ENCODE data around the gene MEF2C. TPM values are rescaled to one million over a fixed set of nuclear protein-coding genes. Genes with fewer than 3 reads are reported as not detected.

The MEF2C gene
- total RNA-seq, 1 experiment from 2014 or later: 13.0 TPM

DNA sequence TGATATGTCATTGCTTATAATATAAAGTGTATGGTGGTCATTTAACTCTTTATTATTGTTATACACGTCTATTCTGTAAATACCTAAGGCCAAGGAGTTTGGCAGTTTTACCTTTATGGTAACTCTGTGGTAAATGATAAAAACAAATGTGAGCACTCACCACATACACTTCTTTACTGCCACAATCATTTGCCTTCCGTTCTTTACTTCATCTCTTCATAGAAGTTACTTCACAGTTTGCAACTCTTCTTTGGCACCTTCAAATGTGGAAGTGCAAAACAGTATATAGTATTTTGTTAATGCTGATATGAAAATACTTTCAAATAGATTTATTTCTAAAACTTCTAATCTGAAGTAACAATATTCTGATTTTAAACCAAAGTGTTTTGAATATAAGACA, 4.4 kb upstream of the MEF2C start:
- CTCF ChIA-PET: no interaction called here

More for the DNA sequence above, 4.4 kb upstream of the MEF2C start:
- TF ChIP-seq EGR1 (IDR thresholded peaks at IDR 0.05; ENCODE audit: low read depth): no peak
- TF ChIP-seq, protein P1, sequence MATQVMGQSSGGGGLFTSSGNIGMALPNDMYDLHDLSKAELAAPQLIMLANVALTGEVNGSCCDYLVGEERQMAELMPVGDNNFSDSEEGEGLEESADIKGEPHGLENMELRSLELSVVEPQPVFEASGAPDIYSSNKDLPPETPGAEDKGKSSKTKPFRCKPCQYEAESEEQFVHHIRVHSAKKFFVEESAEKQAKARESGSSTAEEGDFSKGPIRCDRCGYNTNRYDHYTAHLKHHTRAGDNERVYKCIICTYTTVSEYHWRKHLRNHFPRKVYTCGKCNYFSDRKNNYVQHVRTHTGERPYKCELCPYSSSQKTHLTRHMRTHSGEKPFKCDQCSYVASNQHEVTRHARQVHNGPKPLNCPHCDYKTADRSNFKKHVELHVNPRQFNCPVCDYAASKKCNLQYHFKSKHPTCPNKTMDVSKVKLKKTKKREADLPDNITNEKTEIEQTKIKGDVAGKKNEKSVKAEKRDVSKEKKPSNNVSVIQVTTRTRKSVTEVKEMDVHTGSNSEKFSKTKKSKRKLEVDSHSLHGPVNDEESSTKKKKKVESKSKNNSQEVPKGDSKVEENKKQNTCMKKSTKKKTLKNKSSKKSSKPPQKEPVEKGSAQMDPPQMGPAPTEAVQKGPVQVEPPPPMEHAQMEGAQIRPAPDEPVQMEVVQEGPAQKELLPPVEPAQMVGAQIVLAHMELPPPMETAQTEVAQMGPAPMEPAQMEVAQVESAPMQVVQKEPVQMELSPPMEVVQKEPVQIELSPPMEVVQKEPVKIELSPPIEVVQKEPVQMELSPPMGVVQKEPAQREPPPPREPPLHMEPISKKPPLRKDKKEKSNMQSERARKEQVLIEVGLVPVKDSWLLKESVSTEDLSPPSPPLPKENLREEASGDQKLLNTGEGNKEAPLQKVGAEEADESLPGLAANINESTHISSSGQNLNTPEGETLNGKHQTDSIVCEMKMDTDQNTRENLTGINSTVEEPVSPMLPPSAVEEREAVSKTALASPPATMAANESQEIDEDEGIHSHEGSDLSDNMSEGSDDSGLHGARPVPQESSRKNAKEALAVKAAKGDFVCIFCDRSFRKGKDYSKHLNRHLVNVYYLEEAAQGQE (IDR thresholded peaks at IDR 0.05; ENCODE audit: low read depth): no peak
- no peak for TF ChIP-seq POLR2AphosphoS5 (IDR thresholded peaks at IDR 0.05; ENCODE audit: low read depth, low read length)
- TF ChIP-seq EZH2 (IDR thresholded peaks at IDR 0.05): no peak
- TF ChIP-seq, protein P2, sequence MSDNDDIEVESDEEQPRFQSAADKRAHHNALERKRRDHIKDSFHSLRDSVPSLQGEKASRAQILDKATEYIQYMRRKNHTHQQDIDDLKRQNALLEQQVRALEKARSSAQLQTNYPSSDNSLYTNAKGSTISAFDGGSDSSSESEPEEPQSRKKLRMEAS (IDR thresholded peaks at IDR 0.05): no peak
- TF ChIP-seq CBX3 (IDR thresholded peaks at IDR 0.05; ENCODE audit: low read depth): no peak
- no peak for TF ChIP-seq TCF7L2 (IDR thresholded peaks at IDR 0.05; ENCODE audit: borderline replicate concordance, extremely low read depth, insufficient read depth, insufficient read length)
- TF ChIP-seq JUND (IDR thresholded peaks at IDR 0.05): no peak
- TF ChIP-seq RAD21 (IDR thresholded peaks at IDR 0.05; ENCODE audit: low read depth): no peak
- TF ChIP-seq, protein P3, sequence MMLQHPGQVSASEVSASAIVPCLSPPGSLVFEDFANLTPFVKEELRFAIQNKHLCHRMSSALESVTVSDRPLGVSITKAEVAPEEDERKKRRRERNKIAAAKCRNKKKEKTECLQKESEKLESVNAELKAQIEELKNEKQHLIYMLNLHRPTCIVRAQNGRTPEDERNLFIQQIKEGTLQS (IDR thresholded peaks at IDR 0.05): no peak
- no peak for TF ChIP-seq CEBPB (IDR thresholded peaks at IDR 0.05; ENCODE audit: low read depth)
- H3K27ac ChIP-seq (ENCODE audit: low read depth, low read length): no peak overlapping the region
- H3K27me3 ChIP-seq (ENCODE audit: insufficient read depth, low read length): no peaks in the 10 kb centered on the region
- H3K4me1 ChIP-seq (ENCODE audit: control insufficient read depth in 1 of 2, insufficient read depth in 2 of 2, low read length in 2 of 2): peaks cover 0 to 8% of the 10 kb centered on the region in 2 experiments; a peak in 3 of 4 replicates
- H3K9me2 ChIP-seq (ENCODE audit: insufficient read depth): no peaks in the 10 kb centered on the region
- H3K4me3 ChIP-seq (replicated peaks in 1 of 2; ENCODE audit: low read depth in 1 of 2, low read length in 2 of 2): no peak overlapping the region
- H2AFZ ChIP-seq (ENCODE audit: low read depth, low read length, poor library complexity, severe bottlenecking): no peak overlapping the region
- intact Hi-C loops (cut with micrococcal nuclease): no loop called here
- no peak overlapping the region for H3K4me2 ChIP-seq (ENCODE audit: low read length)
- H3K9me3 ChIP-seq (ENCODE audit: control insufficient read depth in 1 of 2, insufficient read depth in 1 of 2, low read depth in 1 of 2, low read length in 2 of 2): no peaks in the 10 kb centered on the region
- H3K9ac ChIP-seq (ENCODE audit: low read length): no peak overlapping the region
- BruUV-seq (replicated peaks): no TSS peak
- no peaks in the 10 kb centered on the region for H4K20me1 ChIP-seq (ENCODE audit: insufficient read depth)
- H3K36me3 ChIP-seq (ENCODE audit: control insufficient read depth in 1 of 2, insufficient read depth in 2 of 2, low read length in 2 of 2): no peaks in the 10 kb centered on the region
- POLR2A ChIA-PET: no interaction called here
- H3K79me2 ChIP-seq (ENCODE audit: insufficient read depth, low read length): no peaks in the 10 kb centered on the region
- DNase-seq (ENCODE audit: low read depth, low spot score) (no peak), ATAC-seq (no peak)
- RAD21 ChIA-PET (ENCODE audit: low non-redundant PET in 1 of 2, low total read pairs in 2 of 2, uncharacterized antibody in 2 of 2, unreplicated experiment in 2 of 2): no interaction called here
